Measurements from ENCODE around the gene CADM1.

- TF ChIP-seq JUND (IDR thresholded peaks at IDR 0.05) = no peak
- TF ChIP-seq, protein P1, sequence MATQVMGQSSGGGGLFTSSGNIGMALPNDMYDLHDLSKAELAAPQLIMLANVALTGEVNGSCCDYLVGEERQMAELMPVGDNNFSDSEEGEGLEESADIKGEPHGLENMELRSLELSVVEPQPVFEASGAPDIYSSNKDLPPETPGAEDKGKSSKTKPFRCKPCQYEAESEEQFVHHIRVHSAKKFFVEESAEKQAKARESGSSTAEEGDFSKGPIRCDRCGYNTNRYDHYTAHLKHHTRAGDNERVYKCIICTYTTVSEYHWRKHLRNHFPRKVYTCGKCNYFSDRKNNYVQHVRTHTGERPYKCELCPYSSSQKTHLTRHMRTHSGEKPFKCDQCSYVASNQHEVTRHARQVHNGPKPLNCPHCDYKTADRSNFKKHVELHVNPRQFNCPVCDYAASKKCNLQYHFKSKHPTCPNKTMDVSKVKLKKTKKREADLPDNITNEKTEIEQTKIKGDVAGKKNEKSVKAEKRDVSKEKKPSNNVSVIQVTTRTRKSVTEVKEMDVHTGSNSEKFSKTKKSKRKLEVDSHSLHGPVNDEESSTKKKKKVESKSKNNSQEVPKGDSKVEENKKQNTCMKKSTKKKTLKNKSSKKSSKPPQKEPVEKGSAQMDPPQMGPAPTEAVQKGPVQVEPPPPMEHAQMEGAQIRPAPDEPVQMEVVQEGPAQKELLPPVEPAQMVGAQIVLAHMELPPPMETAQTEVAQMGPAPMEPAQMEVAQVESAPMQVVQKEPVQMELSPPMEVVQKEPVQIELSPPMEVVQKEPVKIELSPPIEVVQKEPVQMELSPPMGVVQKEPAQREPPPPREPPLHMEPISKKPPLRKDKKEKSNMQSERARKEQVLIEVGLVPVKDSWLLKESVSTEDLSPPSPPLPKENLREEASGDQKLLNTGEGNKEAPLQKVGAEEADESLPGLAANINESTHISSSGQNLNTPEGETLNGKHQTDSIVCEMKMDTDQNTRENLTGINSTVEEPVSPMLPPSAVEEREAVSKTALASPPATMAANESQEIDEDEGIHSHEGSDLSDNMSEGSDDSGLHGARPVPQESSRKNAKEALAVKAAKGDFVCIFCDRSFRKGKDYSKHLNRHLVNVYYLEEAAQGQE (IDR thresholded peaks at IDR 0.05) = no peak
- TF ChIP-seq, protein P2, sequence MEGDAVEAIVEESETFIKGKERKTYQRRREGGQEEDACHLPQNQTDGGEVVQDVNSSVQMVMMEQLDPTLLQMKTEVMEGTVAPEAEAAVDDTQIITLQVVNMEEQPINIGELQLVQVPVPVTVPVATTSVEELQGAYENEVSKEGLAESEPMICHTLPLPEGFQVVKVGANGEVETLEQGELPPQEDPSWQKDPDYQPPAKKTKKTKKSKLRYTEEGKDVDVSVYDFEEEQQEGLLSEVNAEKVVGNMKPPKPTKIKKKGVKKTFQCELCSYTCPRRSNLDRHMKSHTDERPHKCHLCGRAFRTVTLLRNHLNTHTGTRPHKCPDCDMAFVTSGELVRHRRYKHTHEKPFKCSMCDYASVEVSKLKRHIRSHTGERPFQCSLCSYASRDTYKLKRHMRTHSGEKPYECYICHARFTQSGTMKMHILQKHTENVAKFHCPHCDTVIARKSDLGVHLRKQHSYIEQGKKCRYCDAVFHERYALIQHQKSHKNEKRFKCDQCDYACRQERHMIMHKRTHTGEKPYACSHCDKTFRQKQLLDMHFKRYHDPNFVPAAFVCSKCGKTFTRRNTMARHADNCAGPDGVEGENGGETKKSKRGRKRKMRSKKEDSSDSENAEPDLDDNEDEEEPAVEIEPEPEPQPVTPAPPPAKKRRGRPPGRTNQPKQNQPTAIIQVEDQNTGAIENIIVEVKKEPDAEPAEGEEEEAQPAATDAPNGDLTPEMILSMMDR (IDR thresholded peaks at IDR 0.05; ENCODE audit: low read depth, low read length, missing input control) = peak; percentile 5
- TF ChIP-seq RXRA (IDR thresholded peaks at IDR 0.05) = no peak
- TF ChIP-seq TAF1 (conservative IDR thresholded peaks at IDR 0.05) = no peak
- TF ChIP-seq, protein P3, sequence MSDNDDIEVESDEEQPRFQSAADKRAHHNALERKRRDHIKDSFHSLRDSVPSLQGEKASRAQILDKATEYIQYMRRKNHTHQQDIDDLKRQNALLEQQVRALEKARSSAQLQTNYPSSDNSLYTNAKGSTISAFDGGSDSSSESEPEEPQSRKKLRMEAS (IDR thresholded peaks at IDR 0.05) = no peak
These were observed 288.3 kb downstream of the CADM1 start for GRCh38 chr11:115215694-115216617.

Data from liver (tissue), 3 donors.